CD14-positive monocyte (primary cell): ENCODE data around the gene ZFPM1. TPM values are rescaled to one million over a fixed set of nuclear protein-coding genes. Genes with fewer than 3 reads are reported as not detected.

Experiments used
- DNase-seq, 3 donors: peaks; one replicate each; pipeline ENCODE4 v3.0.0-alpha.2; 2011 to 2022
- H2AFZ ChIP-seq: 2 replicates; pipeline ENCODE4 v1.6.0; 2012; ENCODE audit warnings: mild to moderate bottlenecking, low read depth, low read length, inconsistent platforms; ENCODE audit not compliant: insufficient read depth, poor library complexity, severe bottlenecking
- H3K27ac ChIP-seq, 2 donors: 1 replicate in 1 of 2; 2 replicates in 1 of 2; pipeline ENCODE4 v1.5.1; 2012 to 2013; ENCODE audit warnings: low read length in 2 of 2, control low read depth in 1 of 2, inconsistent platforms in 1 of 2, low read depth in 1 of 2, mild to moderate bottlenecking in 1 of 2
- H3K27me3 ChIP-seq, 2 donors: one replicate each; pipeline versions ENCODE4 v1.6.0 to v1.6.1; 2011 to 2013; ENCODE audit warnings: low read length in 2 of 2; ENCODE audit not compliant: control insufficient read depth in 2 of 2, insufficient read depth in 2 of 2
- H3K36me3 ChIP-seq, 2 donors: replicated peaks in 1 of 2; 1 replicate in 1 of 2; 2 replicates in 1 of 2; pipeline versions ENCODE4 v1.5.1 to v1.6.1; 2012 to 2013; ENCODE audit warnings: low read length in 2 of 2, control low read depth in 1 of 2, inconsistent platforms in 1 of 2, mild to moderate bottlenecking in 1 of 2; ENCODE audit not compliant: insufficient read depth in 2 of 2, control insufficient read depth in 1 of 2
- H3K4me1 ChIP-seq, 2 donors: 1 replicate in 1 of 2; 2 replicates in 1 of 2; pipeline versions ENCODE4 v1.5.1 to v1.6.1; 2012 to 2013; ENCODE audit warnings: low read length in 2 of 2, control low read depth in 1 of 2, inconsistent platforms in 1 of 2, mild to moderate bottlenecking in 1 of 2, moderate library complexity in 1 of 2; ENCODE audit not compliant: insufficient read depth in 2 of 2, control insufficient read depth in 1 of 2
- H3K4me2 ChIP-seq: replicated peaks from 2 replicates; pipeline ENCODE3; 2012; ENCODE audit warnings: low read length, moderate library complexity, mild to moderate bottlenecking; ENCODE audit not compliant: poor library complexity, severe bottlenecking; ENCODE audit errors: extremely low read depth
- H3K4me3 ChIP-seq, 3 experiments: fragments of 200-600 bp in 1 of 3; sonication (generic) in 1 of 3; replicated peaks in 1 of 3; 1 replicate in 2 of 3; 2 replicates in 1 of 3; pipeline ENCODE4 v1.5.1; 2011 to 2013; ENCODE audit warnings: low read length in 3 of 3, mild to moderate bottlenecking in 3 of 3, control low read depth in 2 of 3, low read depth in 2 of 3, inconsistent platforms in 1 of 3, moderate library complexity in 1 of 3
- H3K79me2 ChIP-seq: 2 replicates; pipeline ENCODE4 v1.6.0; 2012; ENCODE audit warnings: mild to moderate bottlenecking, control low read depth, inconsistent platforms, low read length, moderate library complexity; ENCODE audit not compliant: insufficient read depth
- H3K9ac ChIP-seq: 2 replicates; pipeline ENCODE4 v1.6.0; 2017; ENCODE audit warnings: low read length, mild to moderate bottlenecking; ENCODE audit not compliant: insufficient read depth, poor library complexity, severe bottlenecking
- H3K9me3 ChIP-seq, 2 donors: replicated peaks in 1 of 2; 1 replicate in 1 of 2; 2 replicates in 1 of 2; pipeline versions ENCODE4 v1.5.1 to v1.6.1; 2012 to 2013; ENCODE audit warnings: low read length in 2 of 2, control low read depth in 1 of 2; ENCODE audit not compliant: control insufficient read depth in 1 of 2, insufficient read depth in 1 of 2
- H4K20me1 ChIP-seq: 2 replicates; pipeline ENCODE4 v1.6.0; 2012; ENCODE audit warnings: mild to moderate bottlenecking, low read length, control low read depth, moderate library complexity; ENCODE audit not compliant: insufficient read depth
- H3K27ac Mint-ChIP-seq, 7 donors: one replicate each; pipeline ENCODE4 v1.8.0; 2020; ENCODE audit warnings: mild to moderate bottlenecking in 7 of 7, mixed read lengths in 7 of 7, moderate library complexity in 6 of 7, inconsistent platforms in 2 of 7
- H3K27me3 Mint-ChIP-seq, 3 donors: one replicate each; pipeline ENCODE4 v1.8.0; 2021 to 2022; ENCODE audit warnings: low read depth in 3 of 3, mild to moderate bottlenecking in 3 of 3, mixed read lengths in 3 of 3, moderate library complexity in 3 of 3, inconsistent platforms in 1 of 3
- H3K36me3 Mint-ChIP-seq, 2 donors: one replicate each; pipeline ENCODE4 v1.8.0; 2020; ENCODE audit warnings: mixed read lengths in 2 of 2, inconsistent platforms in 1 of 2, mild to moderate bottlenecking in 1 of 2
- H3K4me1 Mint-ChIP-seq: one replicate; pipeline ENCODE4 v1.8.0; 2020; ENCODE audit warnings: mild to moderate bottlenecking, mixed read lengths
- H3K4me3 Mint-ChIP-seq, 2 donors: one replicate each; pipeline ENCODE4 v1.8.0; 2020; ENCODE audit warnings: mild to moderate bottlenecking in 2 of 2, mixed read lengths in 2 of 2, moderate library complexity in 1 of 2
- H3K9me3 Mint-ChIP-seq, 7 donors: one replicate each; pipeline ENCODE4 v1.8.0; 2020 to 2022; ENCODE audit warnings: mixed read lengths in 7 of 7, mild to moderate bottlenecking in 6 of 7, moderate library complexity in 6 of 7, inconsistent platforms in 2 of 7
- WGBS: methylation state at CpG from one replicate; pipeline ENCODE4 v1.1.5; 2013; ENCODE audit warnings: missing lambda C conversion rate; ENCODE audit not compliant: insufficient coverage; 5-methylcytosine and 5-hydroxymethylcytosine counted together
- intact Hi-C, 2 donors: fragments of 100-400 bp; cut with micrococcal nuclease; formaldehyde crosslinking; loops; one replicate each; pipeline versions ENCODE4 v1.15.0 to v1.15.1; 2023
- polyA plus RNA-seq, 3 donors: library from polyadenylated mRNA; depleted of rRNA in 1 of 3; unstranded in 2 of 3; stranded (reverse) in 1 of 3; fragments of 300-500 nt in 2 of 3; fragments of >200 nt in 1 of 3; fragmentation: Illumina TruSeq in 2 of 3; gene quantifications; 1 replicate in 2 of 3; 2 replicates in 1 of 3; pipeline ENCODE4 v1.2.3, GENCODE V29; 2012 to 2021
- TF ChIP-seq, protein P1 (sequence below): fragments of 200-600 bp; IDR thresholded peaks from one replicate; pipeline ENCODE4 v1.8.0; 2022; ENCODE audit warnings: antibody characterized with exemption, mild to moderate bottlenecking

Gene ZFPM1
- polyA plus RNA-seq, 3 donors = 0.04 to 0.19 (median 0.12) TPM

DNA sequence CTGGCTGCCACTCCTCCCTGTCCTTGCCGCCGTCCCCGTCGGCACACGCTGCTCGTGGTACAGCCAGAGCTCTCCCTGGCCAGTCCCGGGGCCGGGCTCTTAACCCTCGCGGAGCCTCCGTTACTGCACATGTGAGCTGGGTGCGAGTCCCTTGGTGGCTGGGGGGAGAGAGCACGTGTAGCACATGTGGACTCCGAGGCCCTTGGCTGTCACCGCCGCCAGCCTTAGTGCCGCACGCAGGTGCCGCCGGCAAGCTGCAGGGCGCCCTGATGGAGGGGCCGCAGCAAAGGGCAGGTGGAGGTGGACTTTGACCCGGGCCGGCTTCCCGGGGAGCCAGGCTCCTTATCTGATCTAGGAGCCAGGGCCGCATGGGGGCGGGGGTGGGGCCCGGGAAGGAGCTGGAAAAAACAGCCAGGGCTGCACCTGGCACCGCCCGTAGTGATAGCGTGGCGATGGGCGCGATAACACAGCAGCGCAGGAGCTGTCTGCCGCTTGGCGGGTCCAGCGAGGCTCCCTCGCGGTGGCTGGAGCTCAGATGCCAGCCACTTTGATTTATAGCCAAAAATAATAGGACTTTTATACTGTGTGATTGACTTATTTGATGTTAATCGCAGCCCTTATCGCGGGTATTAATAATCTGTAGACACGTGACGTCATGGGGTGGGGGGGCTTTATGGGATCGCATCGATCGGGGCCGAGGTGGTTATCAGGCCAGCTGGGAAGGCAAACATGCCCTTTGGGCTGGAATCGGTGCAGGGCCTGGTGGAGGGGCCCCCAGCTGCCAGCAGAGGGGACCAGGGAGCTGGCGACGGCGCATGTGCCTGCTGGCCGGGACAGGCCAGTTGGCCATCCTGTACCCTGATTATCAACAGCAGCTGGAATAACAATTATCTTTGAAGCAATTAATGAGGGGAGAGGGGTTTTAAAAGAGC is 35.1 kb downstream of the ZFPM1 start:
- no peak overlapping the region for H3K4me3 Mint-ChIP-seq
- H3K27me3 Mint-ChIP-seq = peaks cover 0 to 3% (median 2%) of the 10 kb centered on the region in 3 donors
- Histone ChIP-seq H3K4me3 (no peak overlapping the region), H3K4me2 (no peak overlapping the region), H3K9me3 (no peaks in the 10 kb centered on the region), H2AFZ (no peak overlapping the region), H3K27me3 (no peaks in the 10 kb centered on the region), H4K20me1 (no peaks in the 10 kb centered on the region), H3K36me3 (no peaks in the 10 kb centered on the region), H3K27ac (no peak overlapping the region), H3K9ac (no peak overlapping the region), H3K4me1 (no peaks in the 10 kb centered on the region), H3K79me2 (no peaks in the 10 kb centered on the region)
- no peaks in the 10 kb centered on the region for H3K36me3 Mint-ChIP-seq
- H3K27ac Mint-ChIP-seq = no peak overlapping the region
- TF ChIP-seq, protein P1, sequence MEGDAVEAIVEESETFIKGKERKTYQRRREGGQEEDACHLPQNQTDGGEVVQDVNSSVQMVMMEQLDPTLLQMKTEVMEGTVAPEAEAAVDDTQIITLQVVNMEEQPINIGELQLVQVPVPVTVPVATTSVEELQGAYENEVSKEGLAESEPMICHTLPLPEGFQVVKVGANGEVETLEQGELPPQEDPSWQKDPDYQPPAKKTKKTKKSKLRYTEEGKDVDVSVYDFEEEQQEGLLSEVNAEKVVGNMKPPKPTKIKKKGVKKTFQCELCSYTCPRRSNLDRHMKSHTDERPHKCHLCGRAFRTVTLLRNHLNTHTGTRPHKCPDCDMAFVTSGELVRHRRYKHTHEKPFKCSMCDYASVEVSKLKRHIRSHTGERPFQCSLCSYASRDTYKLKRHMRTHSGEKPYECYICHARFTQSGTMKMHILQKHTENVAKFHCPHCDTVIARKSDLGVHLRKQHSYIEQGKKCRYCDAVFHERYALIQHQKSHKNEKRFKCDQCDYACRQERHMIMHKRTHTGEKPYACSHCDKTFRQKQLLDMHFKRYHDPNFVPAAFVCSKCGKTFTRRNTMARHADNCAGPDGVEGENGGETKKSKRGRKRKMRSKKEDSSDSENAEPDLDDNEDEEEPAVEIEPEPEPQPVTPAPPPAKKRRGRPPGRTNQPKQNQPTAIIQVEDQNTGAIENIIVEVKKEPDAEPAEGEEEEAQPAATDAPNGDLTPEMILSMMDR = no peak
- 96% methylated on average over 43 of the region's 54 CpGs for WGBS
- DNase-seq = no peak
- intact Hi-C loops = no loop called here
- no peaks in the 10 kb centered on the region for H3K4me1 Mint-ChIP-seq
- H3K9me3 Mint-ChIP-seq = no peaks in the 10 kb centered on the region

DNA sequence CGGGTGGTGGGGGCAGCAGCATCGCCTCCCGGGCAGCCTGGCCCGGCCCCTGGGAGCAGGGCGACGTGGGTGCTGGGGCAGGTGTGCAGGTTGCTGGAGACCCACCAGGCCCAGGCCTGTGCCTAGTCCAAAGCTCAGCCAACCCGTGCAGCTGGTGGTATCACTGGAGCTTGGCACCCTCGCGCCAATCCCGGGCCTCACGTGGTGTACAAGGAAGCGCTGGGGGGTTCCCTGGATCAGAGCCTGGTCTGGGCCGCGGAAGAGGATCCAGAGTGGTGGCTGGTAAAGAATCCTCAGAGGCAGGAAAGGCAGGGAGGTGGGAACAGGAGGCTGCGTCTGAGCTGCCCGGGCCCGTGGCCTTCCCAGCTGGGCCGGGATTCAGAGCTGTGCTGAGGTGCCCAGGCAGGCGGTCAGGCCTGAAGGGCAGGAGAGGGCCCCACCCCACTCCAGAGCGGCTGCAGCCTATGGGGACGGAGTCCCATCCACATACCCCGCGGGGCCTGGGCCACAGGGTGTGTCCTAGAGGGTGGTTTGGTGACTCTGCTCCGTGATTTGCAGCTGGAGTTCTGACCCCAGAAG is 36.2 kb downstream of the ZFPM1 start:
- Histone ChIP-seq H3K4me3 (no peak overlapping the region), H3K79me2 (no peaks in the 10 kb centered on the region), H3K27ac (no peak overlapping the region), H2AFZ (no peak overlapping the region), H3K4me1 (no peaks in the 10 kb centered on the region), H3K9me3 (no peaks in the 10 kb centered on the region), H3K9ac (no peak overlapping the region), H3K27me3 (no peaks in the 10 kb centered on the region), H3K4me2 (no peak overlapping the region), H3K36me3 (no peaks in the 10 kb centered on the region), H4K20me1 (no peaks in the 10 kb centered on the region)
- intact Hi-C loops = no loop called here
- TF ChIP-seq, protein P1 = no peak
- Mint-ChIP-seq H3K4me1 (no peaks in the 10 kb centered on the region), H3K27me3 (peaks cover 0 to 3% (median 0%) of the 10 kb centered on the region in 3 donors), H3K27ac (no peak overlapping the region), H3K36me3 (no peaks in the 10 kb centered on the region), H3K4me3 (no peak overlapping the region), H3K9me3 (no peaks in the 10 kb centered on the region)
- DNase-seq = no peak
- 96% methylated on average over 20 of the region's 24 CpGs for WGBS
